Tibial nerve (tissue), 3 donors: Measurements from ENCODE around the gene NTM.

Experiments used
- POLR2A ChIP-seq, 2 donors: fragments of 450-650 bp; IDR thresholded peaks; one replicate each; pipeline ENCODE4 v1.6.1; 2017; ENCODE audit warnings: antibody characterized with exemption in 2 of 2, mild to moderate bottlenecking in 2 of 2, moderate library complexity in 2 of 2
- TF ChIP-seq, protein P1 (sequence below), 5 experiments: fragments of 200-600 bp in 3 of 5; fragments of 450-650 bp in 2 of 5; sonication (generic) in 3 of 5; IDR thresholded peaks; one replicate each; pipeline ENCODE4 v1.5.1; 2016 to 2019; ENCODE audit warnings: antibody characterized with exemption in 5 of 5, mild to moderate bottlenecking in 3 of 5, moderate library complexity in 2 of 5

DNA sequence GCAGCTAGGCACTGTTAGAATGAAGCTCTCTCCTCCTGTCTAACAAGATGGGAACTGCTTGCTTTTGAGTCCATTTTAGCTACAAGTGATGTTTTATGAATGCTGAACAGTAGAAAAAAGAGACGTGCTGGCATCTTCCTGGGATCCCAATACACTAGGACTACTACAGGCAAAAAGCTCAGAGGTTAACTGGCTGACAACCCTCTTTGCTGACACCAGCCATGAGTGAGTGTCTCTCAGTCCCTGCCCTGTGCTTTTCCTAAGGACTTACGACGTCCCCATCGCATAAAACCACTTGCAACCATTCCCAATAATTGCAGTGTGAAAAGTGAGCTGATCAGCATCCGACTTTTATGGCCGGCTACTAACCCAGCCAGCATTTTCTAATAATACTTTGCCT is 213.5 kb downstream of the NTM start:
- TF ChIP-seq POLR2A (IDR thresholded peaks at IDR 0.05) = no peak
- TF ChIP-seq, protein P1, sequence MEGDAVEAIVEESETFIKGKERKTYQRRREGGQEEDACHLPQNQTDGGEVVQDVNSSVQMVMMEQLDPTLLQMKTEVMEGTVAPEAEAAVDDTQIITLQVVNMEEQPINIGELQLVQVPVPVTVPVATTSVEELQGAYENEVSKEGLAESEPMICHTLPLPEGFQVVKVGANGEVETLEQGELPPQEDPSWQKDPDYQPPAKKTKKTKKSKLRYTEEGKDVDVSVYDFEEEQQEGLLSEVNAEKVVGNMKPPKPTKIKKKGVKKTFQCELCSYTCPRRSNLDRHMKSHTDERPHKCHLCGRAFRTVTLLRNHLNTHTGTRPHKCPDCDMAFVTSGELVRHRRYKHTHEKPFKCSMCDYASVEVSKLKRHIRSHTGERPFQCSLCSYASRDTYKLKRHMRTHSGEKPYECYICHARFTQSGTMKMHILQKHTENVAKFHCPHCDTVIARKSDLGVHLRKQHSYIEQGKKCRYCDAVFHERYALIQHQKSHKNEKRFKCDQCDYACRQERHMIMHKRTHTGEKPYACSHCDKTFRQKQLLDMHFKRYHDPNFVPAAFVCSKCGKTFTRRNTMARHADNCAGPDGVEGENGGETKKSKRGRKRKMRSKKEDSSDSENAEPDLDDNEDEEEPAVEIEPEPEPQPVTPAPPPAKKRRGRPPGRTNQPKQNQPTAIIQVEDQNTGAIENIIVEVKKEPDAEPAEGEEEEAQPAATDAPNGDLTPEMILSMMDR (IDR thresholded peaks at IDR 0.05) = no peak
